HFFc6 (cell line): Measurements from ENCODE around the gene CRYM. TPM values are rescaled to one million over a fixed set of nuclear protein-coding genes. Genes with fewer than 3 reads are reported as not detected.
"Not testable (repeated sequence)": the region's sequence is repeated elsewhere in the genome, so short reads cannot be mapped to it uniquely, and the experiment has no call there.

Experiments used
- DNase-seq: peaks from one replicate; pipeline ENCODE4 v3.0.0-alpha.2; 2018
- H3K27ac Mint-ChIP-seq: 2 replicates; pipeline ENCODE4 v1.8.0; 2020; ENCODE audit warnings: mild to moderate bottlenecking, mixed read lengths
- H3K27me3 Mint-ChIP-seq: 2 replicates; pipeline ENCODE4 v1.8.0; 2021; ENCODE audit warnings: mild to moderate bottlenecking, moderate library complexity, mixed read lengths; ENCODE audit not compliant: insufficient read depth
- H3K36me3 Mint-ChIP-seq: 2 replicates; pipeline ENCODE4 v1.8.0; 2021; ENCODE audit warnings: low read depth, mixed read lengths
- H3K4me1 Mint-ChIP-seq: 2 replicates; pipeline ENCODE4 v1.8.0; 2020; ENCODE audit warnings: low read depth, mixed read lengths
- H3K4me3 Mint-ChIP-seq: 2 replicates; pipeline ENCODE4 v1.8.0; 2020; ENCODE audit warnings: mild to moderate bottlenecking, moderate library complexity, mixed read lengths
- H3K9me3 Mint-ChIP-seq: 2 replicates; pipeline ENCODE4 v1.8.0; 2020; ENCODE audit warnings: mild to moderate bottlenecking, mixed read lengths
- long read RNA-seq: library from polyadenylated mRNA; unstranded; transcript quantifications from one replicate; pipeline ENCODE4 v2.0.0, GENCODE V29; 2019
- total RNA-seq, 6 experiments: library from RNA; stranded (reverse); fragmentation: NEBNext Ultra II Directional; extraction: Animal tissue kit (Norgen Biotek cat#: 25700); gene quantifications; 2 replicates in 1 of 6; 3 replicates in 5 of 6; pipeline ENCODE4 v1.2.3, GENCODE V29; 2021
- TF ChIP-seq, protein P1 (sequence below): fragments of 200-600 bp; sonication (generic); IDR thresholded peaks from 2 replicates; pipeline ENCODE4 v1.5.0; 2021; ENCODE audit warnings: antibody characterized with exemption, mild to moderate bottlenecking

Gene CRYM
- not detected for total RNA-seq
- long read RNA-seq = 0 reads

DNA sequence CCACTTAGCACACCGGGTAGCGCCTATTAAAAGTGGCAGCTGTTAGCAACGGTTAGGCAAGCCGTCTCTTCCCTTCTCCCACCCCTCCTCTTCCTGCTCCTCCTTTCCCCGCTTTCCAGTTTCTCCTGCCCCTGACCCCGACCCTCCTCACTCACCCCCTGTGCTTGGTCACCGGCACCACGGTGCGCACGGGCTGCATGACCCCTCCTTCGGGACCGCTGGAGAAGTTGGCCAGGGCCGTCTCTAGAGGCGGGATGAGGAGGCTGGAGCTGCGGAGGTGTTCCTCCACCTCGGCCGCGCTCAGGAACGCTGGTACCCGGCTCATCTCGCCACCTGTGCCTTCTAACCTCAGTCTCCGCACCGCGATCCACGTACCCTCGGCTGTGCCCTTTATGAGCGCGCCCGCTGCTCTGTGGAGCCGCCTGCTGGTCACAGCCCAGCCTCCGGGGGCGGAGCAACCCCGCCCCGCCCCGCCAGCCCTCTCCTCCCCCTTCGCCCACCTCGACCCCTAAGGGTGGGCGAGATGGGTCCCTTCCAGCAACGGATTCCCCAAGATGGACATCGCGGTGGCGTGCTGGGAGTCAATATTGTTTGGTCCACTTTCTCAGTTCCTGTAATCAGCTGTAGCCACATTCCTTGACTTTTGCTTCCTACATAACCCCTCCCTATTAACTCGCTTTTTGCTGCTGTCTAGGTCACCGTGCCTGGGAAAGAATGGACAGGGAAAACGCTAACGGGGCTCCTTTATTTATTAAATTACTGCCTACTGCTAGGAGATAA lies at the start of gene CRYM:
Gene CRYM, minus strand, starts transcription at position 364 of the 780 bp plus-strand sequence. Its CDS starts 39 bp downstream, at position 325.
- no peak within 1 kb of the TSS for H3K27ac Mint-ChIP-seq

DNA sequence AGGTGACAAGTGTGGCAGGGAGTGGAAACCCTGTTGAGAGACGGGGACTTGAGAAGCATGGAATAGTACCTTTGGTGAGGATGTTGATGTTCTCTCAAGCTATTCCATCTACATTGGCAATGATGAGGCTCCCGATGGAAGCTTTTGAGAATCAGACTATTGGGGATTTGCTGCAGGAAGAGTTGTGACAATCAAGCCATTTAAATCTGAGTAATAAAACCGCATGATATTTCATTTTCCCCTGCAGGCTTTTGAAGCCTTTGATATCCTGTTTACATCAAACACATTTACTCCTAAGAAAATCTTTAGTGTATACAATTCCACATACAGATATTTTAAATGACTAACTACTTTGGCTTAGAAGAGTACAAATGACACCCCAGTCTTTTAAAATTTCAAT lies 49.0 kb upstream of the CRYM start:
- peaks cover 7% of the 10 kb centered on the region; the same call in 1 of the 2 replicates for H3K36me3 Mint-ChIP-seq
- H3K9me3 Mint-ChIP-seq = peaks cover 7% of the 10 kb centered on the region
- DNase-seq = no peak
- H3K27me3 Mint-ChIP-seq = no peaks in the 10 kb centered on the region; the same call in 1 of the 2 replicates
- H3K27ac Mint-ChIP-seq = no peak overlapping the region
- H3K4me1 Mint-ChIP-seq = no peaks in the 10 kb centered on the region
- no peak overlapping the region for H3K4me3 Mint-ChIP-seq
- TF ChIP-seq, protein P1, sequence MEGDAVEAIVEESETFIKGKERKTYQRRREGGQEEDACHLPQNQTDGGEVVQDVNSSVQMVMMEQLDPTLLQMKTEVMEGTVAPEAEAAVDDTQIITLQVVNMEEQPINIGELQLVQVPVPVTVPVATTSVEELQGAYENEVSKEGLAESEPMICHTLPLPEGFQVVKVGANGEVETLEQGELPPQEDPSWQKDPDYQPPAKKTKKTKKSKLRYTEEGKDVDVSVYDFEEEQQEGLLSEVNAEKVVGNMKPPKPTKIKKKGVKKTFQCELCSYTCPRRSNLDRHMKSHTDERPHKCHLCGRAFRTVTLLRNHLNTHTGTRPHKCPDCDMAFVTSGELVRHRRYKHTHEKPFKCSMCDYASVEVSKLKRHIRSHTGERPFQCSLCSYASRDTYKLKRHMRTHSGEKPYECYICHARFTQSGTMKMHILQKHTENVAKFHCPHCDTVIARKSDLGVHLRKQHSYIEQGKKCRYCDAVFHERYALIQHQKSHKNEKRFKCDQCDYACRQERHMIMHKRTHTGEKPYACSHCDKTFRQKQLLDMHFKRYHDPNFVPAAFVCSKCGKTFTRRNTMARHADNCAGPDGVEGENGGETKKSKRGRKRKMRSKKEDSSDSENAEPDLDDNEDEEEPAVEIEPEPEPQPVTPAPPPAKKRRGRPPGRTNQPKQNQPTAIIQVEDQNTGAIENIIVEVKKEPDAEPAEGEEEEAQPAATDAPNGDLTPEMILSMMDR = no peak

More for the DNA sequence above, at the start of gene CRYM:
- DNase-seq = no peak
- Mint-ChIP-seq H3K27me3 (peaks cover 41% of the 10 kb centered on the region), H3K4me3 (peak within 1 kb of the TSS; percentile 48), H3K36me3 (no peaks in the 10 kb centered on the region), H3K9me3 (no peaks in the 10 kb centered on the region), H3K4me1 (no peaks in the 10 kb centered on the region)
- TF ChIP-seq, protein P1 = peak; percentile 81

DNA sequence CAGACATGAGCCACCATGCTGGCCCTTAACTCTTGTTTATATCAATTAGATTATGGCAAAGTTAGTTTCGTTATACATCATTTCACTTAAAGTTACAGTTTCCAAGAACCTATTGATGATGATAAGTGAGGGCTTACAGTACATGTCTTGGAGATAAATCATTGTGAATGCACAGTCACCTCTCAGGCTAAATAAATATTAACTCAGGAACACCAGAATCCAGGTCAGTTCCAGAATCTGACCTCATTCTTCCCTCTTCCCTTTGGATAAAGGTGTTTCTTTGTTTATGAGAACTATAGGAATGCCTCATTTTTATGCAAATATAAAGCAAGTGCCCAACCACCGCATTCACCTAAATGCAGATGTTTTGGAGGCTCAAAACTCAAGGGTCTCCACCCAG lies 48.4 kb upstream of the CRYM start:
- Mint-ChIP-seq H3K27ac (no peak overlapping the region), H3K4me1 (no peaks in the 10 kb centered on the region), H3K36me3 (peaks cover 7% of the 10 kb centered on the region; the same call in 1 of the 2 replicates), H3K4me3 (no peak overlapping the region), H3K9me3 (peaks cover 7% of the 10 kb centered on the region), H3K27me3 (no peaks in the 10 kb centered on the region; the same call in 1 of the 2 replicates)
- no peak for DNase-seq
- TF ChIP-seq, protein P1 = no peak

DNA sequence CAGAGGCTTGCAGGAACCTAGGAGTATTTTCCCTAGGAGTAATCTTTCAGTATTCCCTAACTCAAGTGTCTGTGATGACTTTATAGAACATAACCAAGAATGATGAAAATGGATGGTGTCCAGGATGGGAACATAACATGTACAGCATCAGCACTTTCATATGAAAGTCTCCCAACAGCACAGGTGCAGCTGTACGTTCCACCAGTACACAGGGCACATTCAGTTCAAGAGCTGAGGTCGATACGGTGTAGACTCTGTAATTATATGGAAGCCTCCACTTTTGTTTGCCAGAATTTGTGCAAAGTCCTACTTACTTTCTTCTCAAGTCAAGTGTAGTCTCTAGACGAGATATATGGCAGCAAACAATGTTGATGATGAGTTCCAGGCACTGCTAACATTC lies 46.2 kb upstream of the CRYM start:
- no peaks in the 10 kb centered on the region for H3K4me1 Mint-ChIP-seq
- TF ChIP-seq, protein P1 = no peak
- H3K36me3 Mint-ChIP-seq = peaks cover 7% of the 10 kb centered on the region; the same call in 1 of the 2 replicates
- no peaks in the 10 kb centered on the region; the same call in 1 of the 2 replicates for H3K27me3 Mint-ChIP-seq
- DNase-seq = no peak
- no peak overlapping the region for H3K4me3 Mint-ChIP-seq
- no peak overlapping the region for H3K27ac Mint-ChIP-seq
- peaks cover 7% of the 10 kb centered on the region for H3K9me3 Mint-ChIP-seq

DNA sequence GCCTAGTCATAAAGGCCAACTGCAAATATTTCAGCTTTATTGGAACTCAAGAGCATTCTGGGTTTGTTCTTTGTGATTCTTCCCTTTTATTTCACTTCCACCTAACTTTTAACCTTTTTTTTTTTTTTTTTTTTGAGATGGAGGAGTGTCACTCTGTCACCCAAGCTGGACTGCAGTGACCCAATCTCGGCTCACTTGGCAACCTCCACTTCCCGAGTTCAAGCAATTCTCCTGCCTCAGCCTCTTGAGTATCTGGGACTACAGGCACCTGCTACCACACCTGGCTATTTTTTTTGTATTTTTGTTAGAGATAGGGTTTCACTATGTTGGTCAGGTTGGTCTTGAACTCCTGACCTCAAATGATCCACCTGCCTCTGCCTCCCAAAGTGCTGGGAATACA lies 44.2 kb upstream of the CRYM start:
- DNase-seq, H3K36me3 Mint-ChIP-seq, H3K27me3 Mint-ChIP-seq, H3K9me3 Mint-ChIP-seq, H3K27ac Mint-ChIP-seq, H3K4me3 Mint-ChIP-seq, H3K4me1 Mint-ChIP-seq: not testable (repeated sequence)

DNA sequence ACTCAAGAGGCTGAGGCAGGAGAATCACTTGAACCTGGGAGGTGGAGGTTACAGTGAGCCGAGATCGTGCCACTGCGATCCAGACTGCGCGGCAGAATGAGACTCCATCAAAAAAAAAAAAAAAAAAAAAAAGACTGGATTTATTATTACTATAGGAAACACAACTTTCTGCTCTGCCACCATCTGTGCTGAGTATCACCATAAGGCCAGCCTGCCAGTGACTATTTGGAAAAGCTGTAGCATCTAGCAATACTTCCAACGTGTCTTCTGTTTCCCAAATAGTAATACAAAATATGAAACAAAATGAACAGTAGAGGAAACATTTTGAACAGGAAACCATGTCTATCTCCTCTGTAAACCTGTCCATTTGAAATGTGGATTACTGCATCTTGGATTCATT lies 43.6 kb upstream of the CRYM start:
- no peaks in the 10 kb centered on the region for H3K4me1 Mint-ChIP-seq
- TF ChIP-seq, protein P1 = no peak
- H3K27ac Mint-ChIP-seq = no peak overlapping the region
- no peaks in the 10 kb centered on the region for H3K36me3 Mint-ChIP-seq
- H3K27me3 Mint-ChIP-seq = no peaks in the 10 kb centered on the region; the same call in 1 of the 2 replicates
- no peak overlapping the region for H3K4me3 Mint-ChIP-seq
- no peaks in the 10 kb centered on the region for H3K9me3 Mint-ChIP-seq
- DNase-seq = no peak
